Hepatic stellate cell (primary cell): ENCODE results near the gene GNA12.

Source experiments
- DNase-seq: peaks from one replicate; pipeline ENCODE4 v3.0.0; 2011; ENCODE audit warnings: low spot score

GNA12 gene

GRCh38 chr7:2844153-2845033, at the start of gene GNA12:
TSS of gene GNA12 (minus strand) at chr7:2844308. CDS start at chr7:2844161, 147 bp downstream.
- DNase-seq, result peak; percentile 97

GRCh38 chr7:2893411-2893861, 49.3 kb upstream of the GNA12 start:
- no peak for DNase-seq

GRCh38 chr7:2892549-2892948, 48.4 kb upstream of the GNA12 start:
- DNase-seq, result no peak

- DNase-seq, result no peak
These were observed 43.7 kb upstream of the GNA12 start for GRCh38 chr7:2887816-2888215.

GRCh38 chr7:2886900-2887299, 42.8 kb upstream of the GNA12 start:
- DNase-seq, result peak; percentile 84

GRCh38 chr7:2886391-2886790, 42.3 kb upstream of the GNA12 start:
- DNase-seq, result no peak

GRCh38 chr7:2884161-2884560, 40.1 kb upstream of the GNA12 start:
- DNase-seq, result no peak

- DNase-seq, result no peak
These were observed 39.0 kb upstream of the GNA12 start for GRCh38 chr7:2883101-2883500.

- DNase-seq, result no peak
These were observed 38.0 kb upstream of the GNA12 start for GRCh38 chr7:2882111-2882510.

- no peak for DNase-seq
These were observed 36.9 kb upstream of the GNA12 start for GRCh38 chr7:2880874-2881533.

- DNase-seq, result no peak
These were observed 35.9 kb upstream of the GNA12 start for GRCh38 chr7:2880051-2880450.

- no peak for DNase-seq
These were observed 35.2 kb upstream of the GNA12 start for GRCh38 chr7:2879354-2879753.

- no peak for DNase-seq
These were observed 34.2 kb upstream of the GNA12 start for GRCh38 chr7:2878306-2878705.

- DNase-seq, result no peak
These were observed 32.1 kb upstream of the GNA12 start for GRCh38 chr7:2876031-2876731.

GRCh38 chr7:2873686-2874551, 29.8 kb upstream of the GNA12 start:
- DNase-seq, result peak; percentile 93

- DNase-seq, result no peak
These were observed 29.0 kb upstream of the GNA12 start for GRCh38 chr7:2873146-2873545.

GRCh38 chr7:2872296-2872874, 28.3 kb upstream of the GNA12 start:
- no peak for DNase-seq

GRCh38 chr7:2870471-2870931, 26.4 kb upstream of the GNA12 start:
- peak; percentile 62 for DNase-seq

GRCh38 chr7:2869981-2870380, 25.9 kb upstream of the GNA12 start:
- DNase-seq, result no peak

GRCh38 chr7:2866601-2867000, 22.5 kb upstream of the GNA12 start:
- no peak for DNase-seq

GRCh38 chr7:2864999-2865670, 21.0 kb upstream of the GNA12 start:
- peak; percentile 74 for DNase-seq
